Subcutaneous abdominal adipose tissue (tissue), 5 donors: ENCODE results near the gene IRF2BP1.

ENCODE experiments used
- H3K27ac ChIP-seq: one replicate; pipeline ENCODE4 v1.7.0; 2013; ENCODE audit warnings: low read depth, mild to moderate bottlenecking, inconsistent platforms, low read length, moderate library complexity
- H3K27me3 ChIP-seq, 5 donors: one replicate each; pipeline ENCODE4 v1.7.0; 2013; ENCODE audit warnings: low read length in 5 of 5, inconsistent platforms in 1 of 5; ENCODE audit not compliant: control insufficient read depth in 5 of 5, insufficient read depth in 4 of 5
- H3K36me3 ChIP-seq, 5 donors: one replicate each; pipeline ENCODE4 v1.7.0; 2013; ENCODE audit warnings: low read length in 5 of 5; ENCODE audit not compliant: control insufficient read depth in 5 of 5, insufficient read depth in 5 of 5
- H3K4me1 ChIP-seq, 5 donors: one replicate each; pipeline ENCODE4 v1.7.0; 2013; ENCODE audit warnings: low read length in 5 of 5, mild to moderate bottlenecking in 3 of 5, moderate library complexity in 1 of 5; ENCODE audit not compliant: control insufficient read depth in 5 of 5, insufficient read depth in 5 of 5
- H3K4me3 ChIP-seq, 5 donors: one replicate each; pipeline ENCODE4 v1.7.0; 2013; ENCODE audit warnings: low read length in 5 of 5, low read depth in 1 of 5
- H3K9ac ChIP-seq, 5 donors: one replicate each; pipeline ENCODE4 v1.7.0; 2013; ENCODE audit warnings: low read length in 5 of 5, mild to moderate bottlenecking in 4 of 5, moderate library complexity in 3 of 5
- H3K9me3 ChIP-seq, 5 donors: one replicate each; pipeline ENCODE4 v1.7.0; 2013; ENCODE audit warnings: low read length in 5 of 5; ENCODE audit not compliant: control insufficient read depth in 5 of 5
- donor health status: healthy.
- donor health status: healthy.
- donor health status: healthy.
- donor health status: healthy.
- donor health status: healthy.

The IRF2BP1 gene

GRCh38 chr19:45895519-45895972 is 9.6 kb upstream of the IRF2BP1 start:
- H3K9me3 ChIP-seq, result no peaks in the 10 kb centered on the region

GRCh38 chr19:45890877-45891276 is 4.9 kb upstream of the IRF2BP1 start:
- Histone ChIP-seq H3K36me3 (peaks cover 0 to 15% (median 8%) of the 10 kb centered on the region in 5 donors), H3K4me3 (no peak overlapping the region), H3K4me1 (peaks cover 0 to 11% (median 11%) of the 10 kb centered on the region in 5 donors), H3K27me3 (no peaks in the 10 kb centered on the region), H3K27ac (no peak overlapping the region), H3K9ac (no peak overlapping the region), H3K9me3 (no peaks in the 10 kb centered on the region)

More at GRCh38 chr19:45895519-45895972, 9.6 kb upstream of the IRF2BP1 start:
- Histone ChIP-seq H3K27ac (no peak overlapping the region), H3K36me3 (peaks cover 0 to 27% (median 22%) of the 10 kb centered on the region in 5 donors), H3K4me1 (peaks cover 0 to 2% (median 1%) of the 10 kb centered on the region in 5 donors), H3K27me3 (no peaks in the 10 kb centered on the region), H3K9ac (no peak overlapping the region), H3K4me3 (no peak overlapping the region)

DNA sequence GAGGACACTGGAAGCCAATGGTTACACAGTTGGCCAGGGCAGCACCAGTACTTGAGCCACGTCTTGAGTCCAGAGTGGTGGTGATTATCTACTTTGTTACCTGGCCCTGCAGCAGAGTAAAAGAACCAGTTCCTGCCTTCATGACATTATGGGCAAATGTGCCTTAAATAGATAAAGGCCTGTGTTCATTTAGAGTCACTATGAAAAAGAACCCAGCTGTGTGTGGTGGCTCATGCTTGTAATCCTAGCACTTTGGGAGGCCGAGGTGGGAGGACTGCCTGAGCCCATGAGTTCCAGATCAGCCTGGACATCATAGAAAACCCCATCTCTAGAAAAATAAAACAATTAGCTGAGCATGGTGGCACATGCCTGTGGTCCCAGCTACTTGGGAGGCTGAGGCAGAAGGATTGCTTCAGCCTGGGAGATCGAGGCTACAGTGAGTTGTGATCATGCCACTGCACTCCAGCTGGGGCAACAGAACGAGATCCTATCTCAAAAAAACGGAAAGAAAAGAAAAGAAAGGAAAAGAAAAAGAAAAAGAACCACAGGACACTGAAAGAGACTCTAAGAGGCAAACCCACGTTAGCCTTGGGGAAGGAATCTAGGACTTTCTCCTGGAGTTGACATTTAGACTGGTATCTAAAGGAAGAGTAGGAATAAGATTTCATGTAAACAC is 3.4 kb upstream of the IRF2BP1 start:
- Histone ChIP-seq H3K27ac (no peak overlapping the region), H3K4me1 (peaks cover 3 to 24% (median 23%) of the 10 kb centered on the region in 5 donors), H3K4me3 (no peak overlapping the region), H3K9ac (no peak overlapping the region), H3K9me3 (no peaks in the 10 kb centered on the region), H3K27me3 (no peaks in the 10 kb centered on the region), H3K36me3 (peaks cover 0 to 10% (median 4%) of the 10 kb centered on the region in 5 donors)

- H3K9me3 ChIP-seq, result no peaks in the 10 kb centered on the region
- peak overlapping the region; percentile 76 to 93 (median 86) for H3K4me3 ChIP-seq
- H3K27ac ChIP-seq, result peak overlapping the region; percentile 92
- no peaks in the 10 kb centered on the region for H3K27me3 ChIP-seq
- peaks cover 3 to 43% (median 41%) of the 10 kb centered on the region in 5 donors for H3K4me1 ChIP-seq
- peak overlapping the region; percentile 87 to 98 (median 93) for H3K9ac ChIP-seq
- peaks cover 0 to 15% (median 5%) of the 10 kb centered on the region in 5 donors for H3K36me3 ChIP-seq
These were observed 1.3 kb upstream of the IRF2BP1 start for GRCh38 chr19:45887200-45887710.

DNA sequence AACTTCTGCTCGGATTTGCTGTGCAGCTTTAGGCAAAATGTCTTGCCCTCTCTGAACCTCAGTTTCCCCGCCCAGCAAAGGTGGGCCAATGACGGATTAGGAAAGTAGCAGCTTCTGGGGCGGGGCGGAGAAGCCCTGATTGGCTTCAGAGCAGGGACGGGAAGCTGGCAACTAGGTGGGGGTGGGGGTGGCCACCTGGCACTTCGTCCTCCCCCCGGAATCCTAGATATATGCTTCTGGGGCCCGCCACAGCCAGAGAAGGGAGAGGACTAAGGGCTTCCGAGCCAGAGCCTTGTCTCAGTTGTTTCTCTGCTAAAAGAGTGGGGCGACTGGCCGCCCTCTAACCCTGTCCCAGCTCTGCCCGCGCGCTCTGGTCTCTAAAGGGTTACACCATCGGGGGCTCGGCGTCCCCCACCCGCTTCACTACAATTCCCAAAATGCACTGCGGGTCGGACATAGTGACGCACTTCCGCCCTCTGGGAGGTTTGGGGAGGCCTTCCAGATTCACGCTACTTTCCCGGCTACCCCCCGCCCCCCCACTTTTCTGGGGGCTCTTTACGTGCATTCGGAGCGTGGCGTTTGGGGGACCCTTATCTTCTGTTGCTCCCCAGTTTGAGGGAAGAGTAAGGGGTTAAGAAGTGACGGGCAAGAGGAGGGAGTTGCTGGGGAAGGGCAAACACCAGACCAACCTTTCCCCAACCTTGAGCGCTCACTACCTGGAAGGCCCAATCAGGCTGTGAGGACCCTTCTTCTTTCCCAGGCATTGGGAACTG is 672 bp upstream of the IRF2BP1 start:
- Histone ChIP-seq H3K36me3 (peaks cover 0 to 15% (median 3%) of the 10 kb centered on the region in 5 donors), H3K4me3 (peak overlapping the region; percentile 76 to 93 (median 86)), H3K9ac (peak overlapping the region; percentile 87 to 98 (median 93)), H3K9me3 (no peaks in the 10 kb centered on the region), H3K27me3 (no peaks in the 10 kb centered on the region), H3K4me1 (peaks cover 3 to 44% (median 42%) of the 10 kb centered on the region in 5 donors), H3K27ac (peak overlapping the region; percentile 92)

GRCh38 chr19:45884682-45885555 is 1.0 kb downstream of the IRF2BP1 start:
- peak overlapping the region in 4 of 5 donors; percentile 76 to 89 (median 82) for H3K4me3 ChIP-seq
- H3K9me3 ChIP-seq, result no peaks in the 10 kb centered on the region
- H3K9ac ChIP-seq, result peak overlapping the region in 4 of 5 donors; percentile 83 to 95 (median 86)
- peaks cover 3 to 44% (median 42%) of the 10 kb centered on the region in 5 donors for H3K4me1 ChIP-seq
- H3K27me3 ChIP-seq, result no peaks in the 10 kb centered on the region
- peaks cover 0 to 10% (median 3%) of the 10 kb centered on the region in 5 donors for H3K36me3 ChIP-seq
- peak overlapping the region; percentile 92 for H3K27ac ChIP-seq

DNA sequence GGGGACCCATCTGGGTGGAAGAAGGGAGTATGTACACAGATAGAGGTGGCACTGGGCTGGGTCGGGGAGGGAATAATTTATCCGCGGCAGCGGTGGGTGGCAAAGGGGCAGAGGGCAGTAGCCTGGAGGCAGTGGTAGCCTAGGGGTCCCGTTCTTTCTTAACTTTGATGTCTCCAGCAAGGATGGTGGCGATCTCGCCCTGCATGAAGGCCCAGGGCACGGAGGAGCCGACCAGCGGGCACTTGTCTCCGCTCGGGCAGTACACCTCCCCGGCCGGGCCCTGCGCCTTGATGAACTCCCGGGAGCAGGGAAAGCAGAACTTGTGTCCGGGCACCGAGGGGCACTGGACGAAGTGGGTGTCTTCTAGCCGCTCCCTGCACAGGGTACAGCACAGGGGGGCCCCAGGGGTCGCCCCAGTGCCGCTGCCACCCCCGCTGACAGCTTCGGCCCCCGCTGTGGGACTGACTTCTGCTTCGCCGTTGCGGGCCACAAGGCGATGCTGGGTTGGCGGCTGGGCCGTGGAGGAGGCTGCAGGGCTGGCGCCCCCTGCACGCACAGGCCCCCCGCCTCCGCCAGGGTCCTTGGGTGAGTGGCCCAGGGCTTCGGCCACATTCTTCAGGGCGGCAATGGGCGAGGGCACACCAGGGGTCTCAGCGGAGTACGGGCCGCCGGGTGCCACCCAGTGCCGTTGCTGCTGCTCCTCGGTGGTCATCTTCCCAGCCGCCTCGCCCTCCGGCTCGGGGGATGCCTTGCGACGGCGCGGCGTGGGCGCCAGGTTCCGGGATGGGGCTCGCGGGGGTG is 1.9 kb downstream of the IRF2BP1 start:
- Histone ChIP-seq H3K27ac (no peak overlapping the region), H3K36me3 (peaks cover 0 to 10% (median 3%) of the 10 kb centered on the region in 5 donors), H3K9ac (no peak overlapping the region), H3K27me3 (no peaks in the 10 kb centered on the region), H3K9me3 (no peaks in the 10 kb centered on the region), H3K4me3 (peak overlapping the region in 1 of 5 donors; percentile 30), H3K4me1 (peaks cover 3 to 44% (median 42%) of the 10 kb centered on the region in 5 donors)

- Histone ChIP-seq H3K27ac (no peak overlapping the region), H3K4me3 (peak overlapping the region in 1 of 5 donors; percentile 30), H3K9me3 (no peaks in the 10 kb centered on the region), H3K27me3 (peaks cover 0 to under 1% (median 0%) of the 10 kb centered on the region in 5 donors), H3K4me1 (peaks cover 3 to 44% (median 42%) of the 10 kb centered on the region in 5 donors), H3K36me3 (peaks cover 0 to 10% (median 3%) of the 10 kb centered on the region in 5 donors), H3K9ac (no peak overlapping the region)
These were observed 2.4 kb downstream of the IRF2BP1 start for GRCh38 chr19:45883586-45883880.
